NT2/D1 (cell line): ENCODE measurements around the gene TPD52L1.

Source experiments
- DNase-seq: peaks from one replicate; pipeline ENCODE4 v3.0.0-alpha.2; 2011; ENCODE audit warnings: low read depth, low spot score
- H3K27me3 ChIP-seq: 2 replicates; pipeline ENCODE4 v1.6.0; 2011; ENCODE audit warnings: mild to moderate bottlenecking; ENCODE audit not compliant: insufficient read length, insufficient read depth
- H3K36me3 ChIP-seq: 2 replicates; pipeline ENCODE4 v1.6.1; 2011; ENCODE audit warnings: mild to moderate bottlenecking, low read length, mixed read lengths; ENCODE audit not compliant: insufficient read depth, insufficient read length
- H3K4me1 ChIP-seq: 2 replicates; pipeline ENCODE4 v1.5.1; 2011; ENCODE audit not compliant: insufficient read depth, insufficient read length
- H3K4me3 ChIP-seq: 2 replicates; pipeline ENCODE4 v1.5.1; 2011; ENCODE audit warnings: low read depth; ENCODE audit not compliant: insufficient read length
- H3K9ac ChIP-seq: 2 replicates; pipeline ENCODE4 v1.6.0; 2011; ENCODE audit warnings: low read depth; ENCODE audit not compliant: insufficient read length
- H3K9me3 ChIP-seq: 2 replicates; pipeline ENCODE4 v1.5.1; 2011; ENCODE audit warnings: mild to moderate bottlenecking, low read length; ENCODE audit not compliant: insufficient read depth
- SUZ12 ChIP-seq: IDR thresholded peaks from 2 replicates; pipeline ENCODE4 v1.6.1; 2011; ENCODE audit not compliant: insufficient read length, insufficient read depth; ENCODE audit errors: extremely low read depth
- YY1 ChIP-seq: IDR thresholded peaks from 2 replicates; pipeline ENCODE4 v1.6.1; 2011; ENCODE audit not compliant: insufficient read length, insufficient read depth
- ZNF274 ChIP-seq: IDR thresholded peaks from 2 replicates; pipeline ENCODE4 v1.6.1; 2011; ENCODE audit warnings: mild to moderate bottlenecking, low read depth, low read length

The TPD52L1 gene

GRCh38 chr6:125198398-125198937 lies 44.9 kb downstream of the TPD52L1 start:
- no peak for DNase-seq
- TF ChIP-seq SUZ12 (no peak), ZNF274 (no peak), YY1 (no peak)
- no peaks in the 10 kb centered on the region for H3K4me1 ChIP-seq

DNA sequence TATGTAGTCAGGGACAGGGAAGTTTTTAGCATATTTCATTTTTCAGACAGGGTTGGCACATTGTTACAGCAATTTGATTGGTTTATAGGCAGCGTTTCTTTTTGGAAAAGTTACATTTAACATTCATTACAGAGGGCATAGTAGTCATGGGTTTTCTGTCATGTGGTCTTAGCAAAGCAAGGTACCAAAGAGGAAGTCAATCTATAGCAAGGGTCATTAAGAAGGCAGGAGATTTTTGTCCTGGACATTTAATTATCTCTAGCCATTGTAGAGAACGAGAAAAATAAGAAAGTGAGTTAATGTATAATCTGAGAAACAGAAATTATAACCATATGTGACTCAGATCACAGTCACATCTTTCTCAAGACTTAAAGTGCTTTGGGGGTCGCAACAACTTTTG lies 47.4 kb downstream of the TPD52L1 start:
- no peak for TF ChIP-seq ZNF274
- no peak for TF ChIP-seq YY1
- TF ChIP-seq SUZ12 = no peak
- DNase-seq = no peak
- no peak overlapping the region for H3K9ac ChIP-seq
- no peak overlapping the region for H3K4me3 ChIP-seq
- no peaks in the 10 kb centered on the region for H3K36me3 ChIP-seq
- no peaks in the 10 kb centered on the region for H3K9me3 ChIP-seq
- H3K4me1 ChIP-seq = no peaks in the 10 kb centered on the region
- H3K27me3 ChIP-seq = no peaks in the 10 kb centered on the region

More at GRCh38 chr6:125198398-125198937, 44.9 kb downstream of the TPD52L1 start:
- H3K9me3 ChIP-seq = no peaks in the 10 kb centered on the region
- H3K4me3 ChIP-seq = no peak overlapping the region
- H3K36me3 ChIP-seq = no peaks in the 10 kb centered on the region
- H3K9ac ChIP-seq = no peak overlapping the region
- no peaks in the 10 kb centered on the region for H3K27me3 ChIP-seq

- H3K36me3 ChIP-seq = no peaks in the 10 kb centered on the region
- no peak for TF ChIP-seq ZNF274
- no peak for TF ChIP-seq YY1
- no peak for TF ChIP-seq SUZ12
- no peak overlapping the region for H3K9ac ChIP-seq
- no peak for DNase-seq
- no peaks in the 10 kb centered on the region for H3K9me3 ChIP-seq
- H3K4me1 ChIP-seq = no peaks in the 10 kb centered on the region
- no peak overlapping the region for H3K4me3 ChIP-seq
- H3K27me3 ChIP-seq = no peaks in the 10 kb centered on the region
Observed at GRCh38 chr6:125201961-125202729, 48.6 kb downstream of the TPD52L1 start.

DNA sequence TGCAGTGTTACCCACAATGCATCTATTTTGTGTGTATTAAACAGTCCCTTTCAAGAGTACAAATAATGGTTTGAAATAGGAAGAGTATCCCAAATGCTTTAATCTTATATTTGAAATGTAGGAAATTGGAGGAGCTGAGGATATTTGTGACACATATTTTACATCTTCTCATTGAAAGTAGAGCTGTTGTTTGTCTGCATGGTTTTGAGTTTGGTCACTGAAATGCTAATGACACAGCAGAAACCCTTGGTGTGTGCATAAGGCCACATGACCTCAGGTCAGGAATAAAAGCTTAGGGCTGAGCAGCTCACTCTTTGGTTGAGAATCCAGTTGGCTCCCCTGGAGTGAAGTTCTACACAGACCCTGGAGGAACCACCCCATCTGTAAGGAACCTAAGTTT lies 49.8 kb downstream of the TPD52L1 start:
- no peaks in the 10 kb centered on the region for H3K4me1 ChIP-seq
- DNase-seq = no peak

GRCh38 chr6:125205931-125206330 lies 52.4 kb downstream of the TPD52L1 start:
- TF ChIP-seq SUZ12 = no peak
- no peak for TF ChIP-seq ZNF274
- TF ChIP-seq YY1 = no peak
- Histone ChIP-seq H3K4me3 (no peak overlapping the region), H3K36me3 (no peaks in the 10 kb centered on the region), H3K9ac (no peak overlapping the region), H3K4me1 (no peaks in the 10 kb centered on the region), H3K9me3 (no peaks in the 10 kb centered on the region), H3K27me3 (no peaks in the 10 kb centered on the region)
- DNase-seq = no peak

More for the DNA sequence above, 49.8 kb downstream of the TPD52L1 start:
- no peaks in the 10 kb centered on the region for H3K27me3 ChIP-seq
- no peak overlapping the region for H3K9ac ChIP-seq
- H3K9me3 ChIP-seq = no peaks in the 10 kb centered on the region
- H3K36me3 ChIP-seq = no peaks in the 10 kb centered on the region
- TF ChIP-seq YY1 (no peak), SUZ12 (no peak), ZNF274 (no peak)
- no peak overlapping the region for H3K4me3 ChIP-seq

DNA sequence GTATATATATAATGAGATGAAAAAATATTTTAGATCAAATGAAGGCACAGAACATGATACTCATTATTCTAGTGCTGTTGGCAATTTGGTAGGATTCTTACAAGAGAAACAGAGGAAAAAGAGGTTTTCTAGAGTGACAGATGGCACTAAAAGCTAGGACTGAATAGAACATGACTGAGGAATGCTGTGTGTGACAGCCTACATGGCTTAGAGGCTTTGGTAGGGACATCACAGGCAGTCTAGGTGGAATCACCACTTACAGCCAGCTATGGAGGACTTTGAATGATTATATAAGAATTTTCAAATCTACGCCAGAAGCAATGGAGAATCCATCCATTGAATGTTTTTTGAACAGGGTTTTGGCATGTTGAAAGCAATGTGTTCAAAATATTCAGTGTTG lies 52.8 kb downstream of the TPD52L1 start:
- no peak for DNase-seq
- Histone ChIP-seq H3K4me1 (no peaks in the 10 kb centered on the region), H3K9me3 (no peaks in the 10 kb centered on the region), H3K27me3 (no peaks in the 10 kb centered on the region), H3K9ac (no peak overlapping the region), H3K4me3 (no peak overlapping the region), H3K36me3 (no peaks in the 10 kb centered on the region)
- TF ChIP-seq YY1 = no peak
- TF ChIP-seq ZNF274 = no peak
- TF ChIP-seq SUZ12 = no peak

GRCh38 chr6:125207956-125208355 lies 54.4 kb downstream of the TPD52L1 start:
- Histone ChIP-seq H3K27me3 (no peaks in the 10 kb centered on the region), H3K4me3 (no peak overlapping the region), H3K4me1 (no peaks in the 10 kb centered on the region), H3K36me3 (no peaks in the 10 kb centered on the region), H3K9ac (no peak overlapping the region), H3K9me3 (no peaks in the 10 kb centered on the region)
- TF ChIP-seq SUZ12 = no peak
- TF ChIP-seq YY1 = no peak
- TF ChIP-seq ZNF274 = no peak
- no peak for DNase-seq
